ENCODE results near the gene SETX.

- no peak for TF ChIP-seq CTCF (IDR thresholded peaks at IDR 0.05; ENCODE audit: insufficient read depth, low read length)
- no peak for TF ChIP-seq SPI1 (IDR thresholded peaks at IDR 0.05; ENCODE audit: borderline replicate concordance, low read depth)
- TF ChIP-seq REST (IDR thresholded peaks at IDR 0.05; ENCODE audit: insufficient replicate concordance, low read depth) = no peak
- TF ChIP-seq POLR2AphosphoS5 (IDR thresholded peaks at IDR 0.05; ENCODE audit: low read depth) = no peak
- TF ChIP-seq GABPA (IDR thresholded peaks at IDR 0.05; ENCODE audit: low read depth) = no peak
Observed at GRCh38 chr9:132288361-132288760, 66.4 kb downstream of the SETX start.
